ENCODE results near the gene LRTM2.

DNA sequence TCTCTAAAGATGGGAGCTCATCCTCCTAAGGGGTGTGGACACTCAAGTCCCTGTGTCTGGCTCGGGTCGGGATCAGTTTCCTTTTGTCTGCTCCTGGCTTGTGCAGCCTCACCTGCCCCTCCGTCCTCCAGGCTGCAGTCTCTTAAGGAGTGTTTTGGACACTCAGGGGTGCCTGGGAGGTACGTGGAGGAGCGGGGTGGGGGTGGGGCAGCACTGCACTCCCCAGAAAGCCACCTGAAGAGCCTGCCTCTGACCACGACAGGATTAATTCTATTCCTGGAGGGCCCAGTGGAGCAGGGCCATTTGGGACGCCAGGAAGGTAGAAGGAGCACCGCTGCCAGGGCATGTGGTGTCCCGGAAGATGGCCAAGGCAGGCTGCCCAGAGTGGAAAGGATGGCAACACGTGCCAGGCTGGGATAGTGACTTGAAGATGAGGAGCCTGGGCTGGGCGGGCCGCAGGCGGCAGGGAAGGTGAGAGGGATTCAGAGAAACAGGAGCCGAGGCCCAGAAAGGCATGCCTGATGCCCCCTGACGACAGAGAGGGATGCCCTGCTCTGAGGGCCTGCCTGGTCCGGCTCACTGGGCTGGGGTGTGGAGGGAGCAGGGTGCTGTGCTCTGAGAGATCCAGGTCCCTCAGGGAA is 14.8 kb upstream of the LRTM2 start:
- TF ChIP-seq SIN3A (IDR thresholded peaks at IDR 0.05; ENCODE audit: borderline replicate concordance, insufficient read depth, low read length), result no peak
- TF ChIP-seq POLR2AphosphoS5 (IDR thresholded peaks at IDR 0.05; ENCODE audit: low read depth, low read length), result no peak

Data from PFSK-1 (cell line).